DMS53 treated with DMSO at 0.1 percent for 48 hours (cell line): ENCODE measurements around the gene STK39.

Experiments used
- DNase-seq: peaks from one replicate; lab custom pipeline; 2025; ENCODE audit not compliant: unreplicated experiment; lab: John Stamatoyannopoulos, UW

Gene STK39

DNA sequence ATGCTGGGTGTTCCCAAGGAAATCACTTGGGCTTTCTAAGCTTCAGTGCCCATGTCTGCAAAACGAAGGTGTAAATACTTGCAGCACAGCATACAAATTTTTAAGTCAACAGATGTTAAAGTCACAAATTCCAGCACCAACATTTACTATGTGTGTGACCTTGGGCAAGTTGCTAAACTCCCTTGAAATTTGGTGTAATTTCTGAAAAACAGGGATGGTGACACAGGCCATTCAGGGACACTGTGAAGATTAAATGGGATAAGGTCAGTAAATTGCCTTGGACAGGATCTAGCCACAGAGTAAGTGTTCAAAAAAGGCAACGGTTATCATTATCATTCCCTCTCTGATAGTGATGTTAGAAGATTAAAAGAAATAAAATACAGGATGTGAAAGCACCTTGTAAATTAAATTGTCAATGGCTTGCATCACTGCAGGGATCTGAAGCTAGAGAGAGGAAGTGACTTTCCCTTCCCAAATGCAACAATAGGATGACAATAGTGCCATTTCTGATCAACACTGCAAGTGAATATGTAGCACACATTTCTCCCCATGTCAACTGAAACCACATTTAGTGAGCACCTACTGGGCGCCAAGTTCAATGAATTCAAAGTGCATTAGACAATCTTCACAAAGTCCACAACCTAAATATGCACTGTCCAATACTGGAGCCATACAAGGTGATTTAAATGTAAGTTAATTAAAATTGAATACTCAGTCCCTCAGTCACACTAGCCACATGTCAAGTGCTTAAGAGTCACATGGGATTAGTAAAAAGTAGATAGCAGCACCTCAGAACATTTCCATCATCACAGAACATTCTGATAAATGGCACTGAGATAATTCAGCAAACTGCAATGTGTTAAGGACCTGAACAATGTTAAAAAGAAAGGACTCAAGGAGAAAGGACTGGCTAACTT lies 81.2 kb downstream of the STK39 start:
- no peak for DNase-seq

DNA sequence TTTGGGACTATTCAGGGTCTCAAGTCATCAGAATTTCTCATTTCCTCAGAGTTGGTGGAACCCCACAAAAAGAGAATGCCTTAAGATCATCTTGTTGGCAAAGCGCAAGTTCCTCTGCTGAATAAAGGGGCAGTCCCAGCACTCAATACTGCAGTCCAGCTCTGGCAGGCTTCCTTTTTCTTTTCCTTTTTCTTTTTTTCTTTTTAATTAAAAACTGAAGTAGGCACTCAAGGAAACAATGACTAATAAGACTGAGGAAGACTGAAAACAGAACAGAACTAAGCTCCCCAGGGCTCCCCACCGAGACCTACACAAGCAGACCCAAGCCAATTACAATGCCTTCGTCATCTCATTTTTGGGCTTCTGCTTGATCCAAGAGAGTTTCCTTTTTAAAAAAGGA lies 82.0 kb downstream of the STK39 start:
- DNase-seq, result no peak

DNA sequence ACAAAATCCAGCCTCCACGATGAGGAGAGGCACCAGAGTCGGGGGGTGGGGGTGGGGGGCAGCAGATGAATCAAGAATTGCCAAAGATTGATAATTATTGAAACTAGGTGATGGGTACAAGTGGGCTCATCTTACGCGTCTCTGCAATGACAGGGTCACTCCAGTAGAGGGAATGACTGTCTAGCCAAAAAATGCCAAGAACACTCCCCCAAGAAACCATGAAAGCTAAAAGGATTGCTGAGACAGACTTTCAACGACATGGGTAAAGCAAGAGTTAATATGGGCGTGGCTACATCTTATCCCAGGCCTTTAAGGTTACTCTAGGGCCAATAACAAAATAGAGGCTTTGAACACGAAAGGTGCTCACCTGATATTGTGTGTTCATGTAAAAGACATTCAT lies 86.5 kb downstream of the STK39 start:
- DNase-seq, result no peak

- no peak for DNase-seq
Measured at GRCh38 chr2:168159754-168160585, 87.4 kb downstream of the STK39 start.

- no peak for DNase-seq
Measured at GRCh38 chr2:168158586-168158985, 88.8 kb downstream of the STK39 start.

DNA sequence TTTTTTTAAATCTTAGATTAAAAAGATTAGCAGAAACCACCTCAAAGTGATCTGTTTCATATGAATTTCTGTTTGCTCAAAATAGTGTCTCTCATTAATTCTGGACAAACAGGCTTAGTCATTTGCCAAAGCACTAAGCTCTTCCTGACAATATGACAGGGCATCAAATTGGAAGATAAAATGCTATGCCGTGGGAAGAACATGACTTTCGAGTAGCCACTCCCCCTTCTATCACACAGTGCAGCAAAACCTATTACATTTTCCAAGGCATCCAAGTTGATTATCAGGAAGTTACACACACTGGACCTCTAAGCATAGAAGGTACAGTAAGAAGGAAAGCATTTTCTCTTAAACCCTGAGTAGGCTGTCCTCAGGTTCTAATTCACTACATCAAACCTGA lies 89.5 kb downstream of the STK39 start:
- DNase-seq, result no peak

DNA sequence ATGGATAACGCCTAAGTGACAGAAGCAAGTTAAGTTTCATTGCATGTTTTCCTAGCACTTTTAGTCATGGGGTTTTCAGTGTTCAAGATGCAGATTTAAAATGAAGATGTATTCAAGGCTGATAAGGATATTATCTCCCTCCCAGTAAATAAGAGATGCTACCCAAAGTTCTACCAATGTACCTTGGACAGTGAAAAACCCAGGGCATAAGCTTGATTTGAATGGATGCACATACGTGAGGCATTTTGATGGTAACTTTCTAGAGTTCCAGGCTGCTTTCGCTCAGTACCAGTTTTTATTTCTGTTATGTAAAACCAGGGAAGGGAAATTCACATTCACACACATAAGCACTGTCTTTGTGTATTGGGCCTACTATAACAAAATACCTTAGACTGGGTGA lies 90.3 kb downstream of the STK39 start:
- no peak for DNase-seq

DNA sequence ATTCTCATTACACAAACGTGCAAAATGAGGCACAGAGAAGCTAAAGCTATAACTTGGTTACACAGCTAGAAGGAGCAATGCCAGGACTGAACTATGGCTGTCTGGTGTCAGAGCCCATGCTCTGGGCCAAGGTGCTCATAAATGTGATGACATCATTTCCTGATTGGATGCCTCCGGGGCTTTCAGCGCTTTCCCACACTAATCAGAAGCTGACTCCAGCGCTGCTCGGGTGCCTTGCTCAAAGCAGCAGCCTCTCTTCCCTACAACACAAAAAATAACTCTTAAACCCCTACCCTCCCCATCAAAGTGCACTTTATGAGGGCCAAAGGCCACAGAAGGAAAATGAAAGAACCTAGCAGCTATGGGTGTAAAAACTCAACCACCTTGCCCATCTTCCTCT lies 90.7 kb downstream of the STK39 start:
- no peak for DNase-seq

DNA sequence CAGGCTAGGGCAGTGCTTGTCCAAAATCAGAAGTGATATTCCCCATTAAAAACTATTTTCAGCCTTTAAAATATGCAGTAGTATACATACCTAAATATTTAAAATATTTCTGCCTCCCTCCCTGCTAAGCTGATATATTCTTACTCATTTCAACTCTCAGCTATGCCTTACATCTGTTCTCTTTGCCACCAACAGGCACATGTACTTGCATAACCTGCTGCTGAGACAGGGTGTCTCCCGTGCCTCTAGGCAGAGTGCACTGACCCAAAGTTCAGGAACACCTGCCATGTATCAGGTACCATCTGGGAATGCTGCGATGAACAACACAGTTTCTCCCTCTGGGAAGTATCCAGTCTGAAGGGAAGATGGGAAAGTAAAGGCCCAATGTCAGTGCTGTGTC lies 91.7 kb downstream of the STK39 start:
- DNase-seq, result no peak

- DNase-seq, result no peak
Measured at GRCh38 chr2:168155046-168155445, 92.3 kb downstream of the STK39 start.

- DNase-seq, result no peak
Measured at GRCh38 chr2:168152902-168153530, 94.4 kb downstream of the STK39 start.

- no peak for DNase-seq
Measured at GRCh38 chr2:168149986-168150385, 97.4 kb downstream of the STK39 start.

- DNase-seq, result no peak
Measured at GRCh38 chr2:168149150-168149974, 98.0 kb downstream of the STK39 start.

DNA sequence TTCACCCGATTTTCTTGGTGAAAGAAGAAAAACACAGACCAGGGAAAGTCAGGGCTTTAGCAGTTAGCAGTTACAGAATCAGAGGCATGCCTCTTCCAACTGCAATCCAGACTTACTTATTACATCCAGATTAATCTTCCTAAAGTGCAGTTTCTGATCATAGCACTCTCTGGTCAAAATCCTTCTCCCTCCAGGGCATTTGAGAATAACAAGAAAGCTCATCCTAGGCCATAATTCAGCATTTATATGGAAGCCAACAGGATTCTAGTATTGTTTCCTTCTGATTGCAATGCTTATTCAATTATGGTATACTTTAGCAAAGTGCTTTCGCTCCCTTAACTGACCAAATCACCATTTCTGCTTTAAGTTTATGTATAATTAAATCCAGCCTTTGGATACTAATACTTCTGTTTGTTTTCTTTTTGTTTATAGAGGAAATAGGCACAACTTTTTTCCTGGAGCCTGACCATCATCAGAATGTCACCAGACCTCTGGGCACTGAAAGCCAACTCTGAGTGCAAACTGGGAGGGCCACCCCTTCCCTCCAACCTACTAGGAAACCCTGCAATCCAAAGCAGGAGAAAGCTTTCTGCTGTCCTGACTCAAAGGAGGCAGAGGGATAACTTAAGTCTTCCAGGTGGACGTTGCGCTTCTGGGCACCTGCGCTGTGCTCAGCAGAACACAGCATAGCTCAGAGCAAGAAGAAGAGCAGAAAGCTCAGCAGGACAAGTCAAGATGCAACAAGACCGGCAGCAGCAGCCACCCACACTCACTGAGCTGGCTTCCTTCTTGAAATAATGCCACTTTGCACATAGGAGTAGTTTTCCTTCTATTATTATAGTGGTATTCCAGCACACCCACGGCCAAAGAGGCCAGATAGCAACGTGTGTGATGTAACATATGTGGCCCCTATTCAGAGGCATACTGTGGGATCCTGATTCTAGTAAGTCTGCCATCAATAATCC lies 99.3 kb downstream of the STK39 start:
- no peak for DNase-seq

- DNase-seq, result no peak
Measured at GRCh38 chr2:168146892-168147810, 100.2 kb downstream of the STK39 start.

- DNase-seq, result no peak
Measured at GRCh38 chr2:168145426-168146310, 101.7 kb downstream of the STK39 start.

DNA sequence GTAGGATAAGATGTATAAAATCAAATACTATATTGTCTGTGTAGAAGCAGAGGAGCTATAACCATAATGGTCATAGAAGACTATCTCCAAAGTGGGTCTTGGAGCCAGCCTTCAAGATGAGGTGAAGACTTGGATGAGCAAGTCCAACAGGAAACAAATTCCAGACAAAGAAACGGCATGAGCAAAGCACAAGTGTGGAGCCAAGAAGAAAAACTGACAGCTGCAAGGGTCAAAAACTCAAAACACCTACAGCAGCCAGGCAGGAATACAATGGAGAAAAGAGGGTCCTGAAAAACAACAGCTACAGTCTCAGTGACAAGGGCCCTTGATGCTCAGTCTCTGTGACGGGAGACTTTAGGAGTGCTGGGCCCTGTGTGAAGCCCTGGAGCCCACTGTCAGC lies 102.4 kb downstream of the STK39 start:
- no peak for DNase-seq

DNA sequence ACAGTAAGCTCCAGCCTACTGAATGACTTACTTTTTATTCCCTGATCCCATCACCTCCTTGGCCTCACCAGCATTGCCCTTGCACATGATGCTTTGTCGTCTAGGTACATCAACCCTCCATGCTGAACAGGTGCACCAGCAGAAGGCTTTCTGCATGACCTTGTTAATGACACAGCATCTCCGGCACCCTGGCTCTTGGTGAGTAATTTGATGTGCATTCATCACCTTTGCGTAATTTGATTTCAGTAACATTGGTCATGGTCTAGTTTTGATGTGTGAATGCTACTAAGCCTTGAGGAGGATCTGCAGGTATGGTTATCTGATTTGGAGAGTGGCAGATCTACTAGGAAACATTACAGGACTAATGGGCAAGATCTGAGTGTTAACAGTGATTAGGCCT lies 103.6 kb downstream of the STK39 start:
- no peak for DNase-seq
